A549 (cell line): ENCODE results near the gene SEC22A. TPM values are rescaled to one million over a fixed set of nuclear protein-coding genes. Genes with fewer than 3 reads are reported as not detected.

Experiments used
- ATAC-seq, 2 experiments: fragments of 200-7000 bp in 1 of 2; fragments of >200 bp in 1 of 2; cut with Nextera tagmentation in 1 of 2; cut with Tn5 transposase in 1 of 2; 3 replicates each; pipeline versions ENCODE4 v1.8.0 to v1.9.1; 2018 to 2020; ENCODE audit warnings: mild to moderate bottlenecking in 1 of 2, moderate library complexity in 1 of 2
- CTCF ChIA-PET: fragments of 300-600 bp; sonication (Branson Sonifier 250); formaldehyde crosslinking; extraction: SDS; loops from one replicate; lab custom pipeline; 2021; ENCODE audit warnings: antibody characterized with exemption, inconsistent platforms; lab: Yijun Ruan, JAX
- POLR2A ChIA-PET: fragments of 350-600 bp; formaldehyde crosslinking; extraction: SDS; loops from one replicate; lab custom pipeline; 2021; ENCODE audit warnings: antibody characterized with exemption, inconsistent platforms; lab: Yijun Ruan, JAX
- DNase-seq, 2 experiments: peaks; one replicate each; pipeline versions ENCODE4 v3.0.0 to v3.0.0-alpha.2; 2011 to 2016; ENCODE audit warnings: low read depth in 1 of 2, low spot score in 1 of 2
- FAIRE-seq: peaks from 2 replicates; lab custom pipeline; 2011; peaks lifted over from hg19 to GRCh38; lab: Jason Lieb, UNC
- H3K27ac ChIP-seq, 2 experiments: fragments of >200 bp; sonication (Bioruptor Twin); formaldehyde crosslinking; 3 replicates each; pipeline ENCODE4 v1.5.1; 2016 to 2017
- H3K4me1 ChIP-seq: fragments of >200 bp; sonication (Bioruptor Twin); formaldehyde crosslinking; 3 replicates; pipeline ENCODE4 v1.6.1; 2016
- H3K4me2 ChIP-seq: fragments of >200 bp; sonication (Bioruptor Twin); formaldehyde crosslinking; 3 replicates; pipeline ENCODE4 v1.6.1; 2016
- H3K4me3 ChIP-seq: fragments of >200 bp; sonication (Bioruptor Twin); formaldehyde crosslinking; 3 replicates; pipeline ENCODE4 v1.5.1; 2016
- H3K9me3 ChIP-seq: fragments of >200 bp; sonication (Bioruptor Twin); formaldehyde crosslinking; 3 replicates; pipeline ENCODE4 v1.6.1; 2016
- CHD2 ChIP-seq: fragments of 150-350 bp; IDR thresholded peaks from 2 replicates; pipeline ENCODE4 v1.6.1; 2014; ENCODE audit warnings: low read length; ENCODE audit not compliant: partially characterized antibody
- EHMT2 ChIP-seq: fragments of 200-600 bp; sonication (generic); IDR thresholded peaks from 2 replicates; pipeline ENCODE4 v1.6.1; 2016; ENCODE audit warnings: antibody characterized with exemption, low read depth, mild to moderate bottlenecking, moderate library complexity
- EP300 ChIP-seq, 2 experiments: fragments of >200 bp; sonication (Bioruptor Twin); formaldehyde crosslinking; IDR thresholded peaks; 2 replicates in 1 of 2; 3 replicates in 1 of 2; pipeline ENCODE4 v1.6.1; 2016 to 2017
- ESRRA ChIP-seq: fragments of 150-350 bp; IDR thresholded peaks from 2 replicates; pipeline ENCODE4 v1.6.1; 2014; ENCODE audit warnings: mild to moderate bottlenecking, low read length, borderline replicate concordance
- FOSB ChIP-seq: fragments of 250-450 bp; sonication (Bioruptor Pico); IDR thresholded peaks from 2 replicates; pipeline ENCODE4 v1.5.0; 2020; ENCODE audit warnings: mild to moderate bottlenecking, moderate library complexity
- FOSL2 ChIP-seq, 2 experiments: fragments of 450-650 bp in 1 of 2; fragments of >200 bp in 1 of 2; sonication (Bioruptor Twin) in 1 of 2; formaldehyde crosslinking; IDR thresholded peaks; 2 replicates each; pipeline versions ENCODE4 v1.5.0 to v1.6.1; 2016 to 2020; ENCODE audit warnings: mild to moderate bottlenecking in 1 of 2, moderate library complexity in 1 of 2
- HEYL ChIP-seq: fragments of 250-450 bp; sonication (Bioruptor Pico); IDR thresholded peaks from 2 replicates; pipeline ENCODE4 v1.8.0; 2021; ENCODE audit warnings: mild to moderate bottlenecking, moderate library complexity
- HOXA7 ChIP-seq: fragments of 250-450 bp; sonication (Bioruptor Pico); IDR thresholded peaks from 2 replicates; pipeline ENCODE4 v1.5.0; 2020; ENCODE audit warnings: mild to moderate bottlenecking, moderate library complexity
- HOXB13 ChIP-seq: fragments of 250-450 bp; sonication (Bioruptor Pico); IDR thresholded peaks from 2 replicates; pipeline ENCODE4 v1.5.0; 2020; ENCODE audit warnings: low read depth, mild to moderate bottlenecking, moderate library complexity
- JUN ChIP-seq, 2 experiments: fragments of >200 bp; sonication (Bioruptor Twin); formaldehyde crosslinking; IDR thresholded peaks; 2 replicates in 1 of 2; 3 replicates in 1 of 2; pipeline ENCODE4 v1.6.1; 2016 to 2017
- KDM1A ChIP-seq: fragments of 200-600 bp; sonication (generic); IDR thresholded peaks from 2 replicates; pipeline ENCODE4 v1.6.1; 2016; ENCODE audit warnings: low read depth, mild to moderate bottlenecking
- MYC ChIP-seq: IDR thresholded peaks from 2 replicates; pipeline ENCODE4 v1.6.1; 2012; ENCODE audit warnings: mild to moderate bottlenecking, inconsistent platforms, low read length, improper control_type of control experiment, borderline replicate concordance
- NFE2L2 ChIP-seq: fragments of 150-350 bp; conservative IDR thresholded peaks from 2 replicates; pipeline ENCODE4 v1.6.1; 2014; ENCODE audit warnings: low read length
- RAD21 ChIP-seq, 2 experiments: fragments of >200 bp in 1 of 2; sonication (Bioruptor Twin) in 1 of 2; formaldehyde crosslinking in 1 of 2; IDR thresholded peaks in 1 of 2; conservative IDR thresholded peaks in 1 of 2; 2 replicates in 1 of 2; 3 replicates in 1 of 2; pipeline ENCODE4 v1.6.1; 2012 to 2018; ENCODE audit warnings: inconsistent platforms in 1 of 2
- RCOR1 ChIP-seq: fragments of 150-350 bp; IDR thresholded peaks from 2 replicates; pipeline ENCODE4 v1.6.1; 2014; ENCODE audit warnings: antibody characterized with exemption, low read length, low read depth
- RFX5 ChIP-seq: fragments of 450-650 bp; IDR thresholded peaks from 2 replicates; pipeline ENCODE4 v1.7.1; 2014; ENCODE audit warnings: antibody characterized with exemption, mild to moderate bottlenecking, moderate library complexity
- RNF2 ChIP-seq: fragments of 200-600 bp; sonication (generic); IDR thresholded peaks from 2 replicates; pipeline ENCODE4 v1.6.1; 2016; ENCODE audit warnings: low read depth, mild to moderate bottlenecking, antibody characterized with exemption, moderate library complexity, borderline replicate concordance
- SREBF2 ChIP-seq: fragments of 450-650 bp; IDR thresholded peaks from 2 replicates; pipeline ENCODE4 v1.6.1; 2014; ENCODE audit warnings: mild to moderate bottlenecking, moderate library complexity
- TP53 ChIP-seq: fragments of 250-450 bp; sonication (Bioruptor Pico); IDR thresholded peaks from 2 replicates; pipeline ENCODE4 v1.5.0; 2021; ENCODE audit warnings: mild to moderate bottlenecking, moderate library complexity
- ZC3H11A ChIP-seq: fragments of 450-650 bp; IDR thresholded peaks from 2 replicates; pipeline ENCODE4 v1.6.1; 2014; ENCODE audit warnings: antibody characterized with exemption, mild to moderate bottlenecking
- ZFP36 ChIP-seq: fragments of 450-650 bp; IDR thresholded peaks from 2 replicates; pipeline ENCODE4 v1.6.1; 2014; ENCODE audit warnings: borderline replicate concordance; ENCODE audit not compliant: partially characterized antibody
- WGBS: methylation state at CpG from one replicate; pipeline ENCODE4 v1.1.6; 2017; ENCODE audit errors: missing lambda C conversion rate; 5-methylcytosine and 5-hydroxymethylcytosine counted together
- polyA plus RNA-seq, 4 experiments: library from polyadenylated mRNA; depleted of rRNA in 3 of 4; stranded (reverse); fragments of >200 nt; fragmentation: RNase III in 1 of 4; extraction: RNeasy Plus Mini Kit Qiagen cat#74134 plus additional on column Dnase treatment in 1 of 4; gene quantifications; 2 replicates in 3 of 4; 3 replicates in 1 of 4; pipeline ENCODE4 v1.2.3, GENCODE V29; 2011 to 2017
- TF ChIP-seq, protein P1 (sequence below): IDR thresholded peaks from 2 replicates; pipeline ENCODE4 v1.6.1; 2012; ENCODE audit warnings: low read depth, borderline replicate concordance
- TF ChIP-seq, protein P2 (sequence below): fragments of >200 bp; sonication (Bioruptor Twin); formaldehyde crosslinking; IDR thresholded peaks from 2 replicates; pipeline ENCODE4 v1.6.1; 2016
- TF ChIP-seq, protein P3 (sequence below): fragments of >200 bp; sonication (Bioruptor Twin); formaldehyde crosslinking; IDR thresholded peaks from 3 replicates; pipeline ENCODE4 v1.5.1; 2016
- TF ChIP-seq, protein P4 (sequence below): IDR thresholded peaks from 2 replicates; pipeline ENCODE4 v1.6.1; 2012
- TF ChIP-seq, protein P5 (sequence below): fragments of 150-350 bp; IDR thresholded peaks from 2 replicates; pipeline ENCODE4 v1.6.1; 2014; ENCODE audit warnings: low read depth, mild to moderate bottlenecking, low read length
- TF ChIP-seq, protein P6 (sequence below): fragments of >200 bp; sonication (Bioruptor Twin); formaldehyde crosslinking; IDR thresholded peaks from 3 replicates; pipeline ENCODE4 v1.6.1; 2016

The SEC22A gene
- polyA plus RNA-seq, 2 of the 4 experiments (the other 2 are of a cell fraction): 23.5 to 29.9 TPM

DNA sequence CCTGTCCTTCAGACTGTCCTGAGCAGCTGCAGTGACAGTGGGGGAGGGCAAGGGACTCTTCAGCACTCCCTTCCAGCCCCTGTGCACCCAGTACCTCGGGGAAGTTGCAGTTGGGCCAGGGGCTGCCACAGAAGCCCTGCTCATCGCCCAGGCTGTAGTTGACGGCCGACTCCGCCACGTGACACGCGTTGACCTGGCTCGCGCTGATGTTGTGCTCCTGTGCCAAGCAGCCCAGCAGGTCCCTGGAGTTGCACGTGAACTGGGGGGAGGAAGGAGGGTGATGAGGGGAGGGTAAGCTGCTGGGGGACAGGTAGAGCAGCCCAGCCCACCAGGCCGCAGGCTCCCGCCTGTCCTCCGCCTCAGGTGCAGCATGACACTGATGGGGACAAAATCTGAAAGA, 101.2 kb downstream of the SEC22A start:
- 80% methylated on average over 13 of the region's 14 CpGs for WGBS
- Histone ChIP-seq H3K4me1 (peaks cover 22% of the 10 kb centered on the region), H3K4me3 (no peak overlapping the region), H3K27ac (no peak overlapping the region), H3K9me3 (no peaks in the 10 kb centered on the region), H3K4me2 (no peak overlapping the region)
- DNase-seq (no peak), ATAC-seq (no peak), FAIRE-seq (no peak)
- ChIA-PET CTCF (interaction anchor here (1.3 to 3.7 kb wide), 5 partner anchors 10 to 186 kb away, joined by 3 to 18 read pairs (median 5); no protein-coding TSS in a partner anchor), POLR2A (no interaction called here)
- TF ChIP-seq, protein P1, sequence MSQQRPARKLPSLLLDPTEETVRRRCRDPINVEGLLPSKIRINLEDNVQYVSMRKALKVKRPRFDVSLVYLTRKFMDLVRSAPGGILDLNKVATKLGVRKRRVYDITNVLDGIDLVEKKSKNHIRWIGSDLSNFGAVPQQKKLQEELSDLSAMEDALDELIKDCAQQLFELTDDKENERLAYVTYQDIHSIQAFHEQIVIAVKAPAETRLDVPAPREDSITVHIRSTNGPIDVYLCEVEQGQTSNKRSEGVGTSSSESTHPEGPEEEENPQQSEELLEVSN: no peak
- TF ChIP-seq RNF2 (no peak), RFX5 (no peak), JUN (IDR thresholded peaks at IDR 0.05) (no peak), HEYL (CRISPR knock-in tag) (no peak), MYC (no peak), TP53 (CRISPR knock-in tag) (no peak), HOXA7 (CRISPR knock-in tag) (no peak), HOXB13 (no peak), FOSL2 (IDR thresholded peaks at IDR 0.05) (no peak), FOSL2 (CRISPR knock-in tag; IDR thresholded peaks at IDR 0.05) (no peak), RCOR1 (no peak), ZC3H11A (no peak)
- TF ChIP-seq, protein P2, sequence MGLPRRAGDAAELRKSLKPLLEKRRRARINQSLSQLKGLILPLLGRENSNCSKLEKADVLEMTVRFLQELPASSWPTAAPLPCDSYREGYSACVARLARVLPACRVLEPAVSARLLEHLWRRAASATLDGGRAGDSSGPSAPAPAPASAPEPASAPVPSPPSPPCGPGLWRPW: no peak
- TF ChIP-seq, protein P3, sequence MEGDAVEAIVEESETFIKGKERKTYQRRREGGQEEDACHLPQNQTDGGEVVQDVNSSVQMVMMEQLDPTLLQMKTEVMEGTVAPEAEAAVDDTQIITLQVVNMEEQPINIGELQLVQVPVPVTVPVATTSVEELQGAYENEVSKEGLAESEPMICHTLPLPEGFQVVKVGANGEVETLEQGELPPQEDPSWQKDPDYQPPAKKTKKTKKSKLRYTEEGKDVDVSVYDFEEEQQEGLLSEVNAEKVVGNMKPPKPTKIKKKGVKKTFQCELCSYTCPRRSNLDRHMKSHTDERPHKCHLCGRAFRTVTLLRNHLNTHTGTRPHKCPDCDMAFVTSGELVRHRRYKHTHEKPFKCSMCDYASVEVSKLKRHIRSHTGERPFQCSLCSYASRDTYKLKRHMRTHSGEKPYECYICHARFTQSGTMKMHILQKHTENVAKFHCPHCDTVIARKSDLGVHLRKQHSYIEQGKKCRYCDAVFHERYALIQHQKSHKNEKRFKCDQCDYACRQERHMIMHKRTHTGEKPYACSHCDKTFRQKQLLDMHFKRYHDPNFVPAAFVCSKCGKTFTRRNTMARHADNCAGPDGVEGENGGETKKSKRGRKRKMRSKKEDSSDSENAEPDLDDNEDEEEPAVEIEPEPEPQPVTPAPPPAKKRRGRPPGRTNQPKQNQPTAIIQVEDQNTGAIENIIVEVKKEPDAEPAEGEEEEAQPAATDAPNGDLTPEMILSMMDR: no peak
- TF ChIP-seq, protein P4, sequence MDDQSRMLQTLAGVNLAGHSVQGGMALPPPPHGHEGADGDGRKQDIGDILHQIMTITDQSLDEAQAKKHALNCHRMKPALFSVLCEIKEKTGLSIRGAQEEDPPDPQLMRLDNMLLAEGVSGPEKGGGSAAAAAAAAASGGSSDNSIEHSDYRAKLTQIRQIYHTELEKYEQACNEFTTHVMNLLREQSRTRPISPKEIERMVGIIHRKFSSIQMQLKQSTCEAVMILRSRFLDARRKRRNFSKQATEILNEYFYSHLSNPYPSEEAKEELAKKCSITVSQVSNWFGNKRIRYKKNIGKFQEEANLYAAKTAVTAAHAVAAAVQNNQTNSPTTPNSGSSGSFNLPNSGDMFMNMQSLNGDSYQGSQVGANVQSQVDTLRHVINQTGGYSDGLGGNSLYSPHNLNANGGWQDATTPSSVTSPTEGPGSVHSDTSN: no peak
- TF ChIP-seq, protein P5, sequence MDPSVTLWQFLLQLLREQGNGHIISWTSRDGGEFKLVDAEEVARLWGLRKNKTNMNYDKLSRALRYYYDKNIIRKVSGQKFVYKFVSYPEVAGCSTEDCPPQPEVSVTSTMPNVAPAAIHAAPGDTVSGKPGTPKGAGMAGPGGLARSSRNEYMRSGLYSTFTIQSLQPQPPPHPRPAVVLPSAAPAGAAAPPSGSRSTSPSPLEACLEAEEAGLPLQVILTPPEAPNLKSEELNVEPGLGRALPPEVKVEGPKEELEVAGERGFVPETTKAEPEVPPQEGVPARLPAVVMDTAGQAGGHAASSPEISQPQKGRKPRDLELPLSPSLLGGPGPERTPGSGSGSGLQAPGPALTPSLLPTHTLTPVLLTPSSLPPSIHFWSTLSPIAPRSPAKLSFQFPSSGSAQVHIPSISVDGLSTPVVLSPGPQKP: no peak

DNA sequence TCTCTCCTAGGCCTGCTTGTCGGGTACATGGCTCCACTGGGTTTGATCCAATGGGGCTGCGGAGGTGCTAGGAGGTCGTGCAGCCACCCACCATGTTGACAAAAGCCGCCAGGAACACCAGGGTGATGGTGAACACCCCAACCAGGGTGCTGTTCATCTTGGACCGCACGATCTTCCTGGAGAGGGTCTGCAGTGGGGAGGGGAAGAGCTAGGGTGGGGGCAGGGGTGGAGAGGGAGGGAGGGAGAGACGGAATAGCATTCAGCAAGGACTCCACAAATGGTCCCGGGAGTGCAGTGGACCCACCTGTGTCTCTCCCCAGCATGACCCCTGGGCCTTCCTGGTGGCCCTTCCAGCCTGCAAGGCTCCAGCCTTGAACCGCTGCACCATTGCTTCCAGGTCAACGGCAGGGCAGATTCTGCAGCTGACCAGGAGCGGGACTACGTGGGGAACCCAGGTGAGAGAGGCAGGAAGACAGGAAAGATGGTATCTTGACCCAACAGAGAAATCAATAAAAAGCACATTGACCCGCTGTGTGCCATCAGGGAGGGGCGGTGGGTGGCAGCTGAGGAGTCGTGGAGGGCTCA, 102.3 kb downstream of the SEC22A start:
- H3K27ac ChIP-seq: no peak overlapping the region

More for the DNA sequence above, 102.3 kb downstream of the SEC22A start:
- TF ChIP-seq RNF2 (no peak), ZC3H11A (no peak), KDM1A (no peak), EHMT2 (no peak), EP300 (IDR thresholded peaks at IDR 0.05) (no peak), CHD2 (no peak), RAD21 (conservative IDR thresholded peaks at IDR 0.05 in 1 of 2, IDR thresholded peaks at IDR 0.05 in 1 of 2) (no peak), FOSB (CRISPR knock-in tag) (no peak), ESRRA (no peak), ZFP36 (no peak), SREBF2 (no peak), NFE2L2 (no peak), JUN (IDR thresholded peaks at IDR 0.05) (no peak)
- TF ChIP-seq, protein P6, sequence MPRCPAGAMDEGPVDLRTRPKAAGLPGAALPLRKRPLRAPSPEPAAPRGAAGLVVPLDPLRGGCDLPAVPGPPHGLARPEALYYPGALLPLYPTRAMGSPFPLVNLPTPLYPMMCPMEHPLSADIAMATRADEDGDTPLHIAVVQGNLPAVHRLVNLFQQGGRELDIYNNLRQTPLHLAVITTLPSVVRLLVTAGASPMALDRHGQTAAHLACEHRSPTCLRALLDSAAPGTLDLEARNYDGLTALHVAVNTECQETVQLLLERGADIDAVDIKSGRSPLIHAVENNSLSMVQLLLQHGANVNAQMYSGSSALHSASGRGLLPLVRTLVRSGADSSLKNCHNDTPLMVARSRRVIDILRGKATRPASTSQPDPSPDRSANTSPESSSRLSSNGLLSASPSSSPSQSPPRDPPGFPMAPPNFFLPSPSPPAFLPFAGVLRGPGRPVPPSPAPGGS: no peak
- TF ChIP-seq, protein P1: no peak
- TF ChIP-seq, protein P4: no peak
- Histone ChIP-seq H3K9me3 (no peaks in the 10 kb centered on the region), H3K4me3 (no peak overlapping the region), H3K4me2 (no peak overlapping the region), H3K4me1 (peaks cover 14% of the 10 kb centered on the region)
- DNase-seq: no peak
- ChIA-PET CTCF (interaction anchor here (0.7 to 3.7 kb wide), 5 partner anchors 11 to 185 kb away, joined by 3 to 18 read pairs (median 4); no protein-coding TSS in a partner anchor), POLR2A (no interaction called here)
- no peak for ATAC-seq
- no peak for FAIRE-seq
- WGBS: 63% methylated on average over 13 of the region's 15 CpGs
